AG04450 (cell line): ENCODE measurements around the gene SOX21. TPM values are rescaled to one million over a fixed set of nuclear protein-coding genes. Genes with fewer than 3 reads are reported as not detected.

Source experiments
- CTCF ChIA-PET: fragments of 300-600, 350-600 bp; formaldehyde crosslinking; extraction: SDS; loops from one replicate; lab custom pipeline; 2022; ENCODE audit warnings: antibody characterized with exemption, inconsistent platforms; lab: Charles Lee
- POLR2A ChIA-PET: fragments of 350-600 bp; formaldehyde crosslinking; extraction: SDS; loops from one replicate; lab custom pipeline; 2021; ENCODE audit warnings: antibody characterized with exemption, inconsistent platforms; lab: Yijun Ruan, JAX
- DNase-seq: peaks from one replicate; pipeline ENCODE4 v3.0.0-alpha.2; 2011; ENCODE audit warnings: low read depth, low spot score
- H3K27ac ChIP-seq: one replicate; pipeline ENCODE4 v1.5.1; 2012; ENCODE audit warnings: low read depth, low read length, control low read depth
- H3K27me3 ChIP-seq: one replicate; pipeline ENCODE4 v1.6.0; 2012; ENCODE audit warnings: low read length; ENCODE audit not compliant: control insufficient read depth, insufficient read depth
- H3K4me3 ChIP-seq: 2 replicates; pipeline ENCODE4 v1.5.1; 2011; ENCODE audit warnings: mild to moderate bottlenecking, low read depth, low read length, control low read depth
- H3K9me3 ChIP-seq: 2 replicates; pipeline ENCODE4 v1.5.1; 2012; ENCODE audit warnings: low read length; ENCODE audit not compliant: control insufficient read depth, insufficient read depth
- polyA plus RNA-seq: library from polyadenylated mRNA; depleted of rRNA; stranded (reverse); fragments of >200 nt; gene quantifications from 2 replicates; pipeline ENCODE4 v1.2.3, GENCODE V29; 2011
- TF ChIP-seq, protein P1 (sequence below): IDR thresholded peaks from 2 replicates; pipeline ENCODE4 v1.5.1; 2011; ENCODE audit warnings: low read depth, low read length, control low read depth, inconsistent platforms

SOX21 gene
- polyA plus RNA-seq, 1 experiment: not detected

DNA sequence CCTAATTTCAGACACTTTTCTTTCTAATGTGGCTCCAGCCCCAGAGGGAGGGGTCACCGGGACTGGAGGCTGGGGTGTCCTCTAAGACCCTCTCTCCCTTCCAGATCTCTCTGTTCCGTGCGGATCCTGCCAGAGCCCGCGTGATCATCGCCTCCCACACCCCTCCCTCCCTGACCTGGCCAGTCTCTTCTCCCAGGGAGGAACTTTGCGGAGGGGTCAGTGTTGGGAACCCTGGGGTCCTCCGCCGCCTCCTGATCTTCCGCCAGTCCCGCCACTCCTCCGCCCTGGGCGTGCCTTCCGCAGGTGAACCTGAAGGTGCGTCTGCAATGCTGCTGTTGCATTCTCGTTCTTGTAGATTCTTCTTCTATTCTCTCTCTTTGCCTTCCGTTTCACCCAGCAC, 9.1 kb downstream of the SOX21 start:
- no peak for DNase-seq
- H3K27me3 ChIP-seq: peaks cover 91% of the 10 kb centered on the region
- ChIA-PET CTCF (interaction anchor here (0.9 kb wide), 1 partner anchor 13 kb away, joined by 4 read pairs; no protein-coding TSS in a partner anchor), POLR2A (no interaction called here)
- no peak overlapping the region for H3K4me3 ChIP-seq
- no peak overlapping the region for H3K27ac ChIP-seq
- TF ChIP-seq, protein P1, sequence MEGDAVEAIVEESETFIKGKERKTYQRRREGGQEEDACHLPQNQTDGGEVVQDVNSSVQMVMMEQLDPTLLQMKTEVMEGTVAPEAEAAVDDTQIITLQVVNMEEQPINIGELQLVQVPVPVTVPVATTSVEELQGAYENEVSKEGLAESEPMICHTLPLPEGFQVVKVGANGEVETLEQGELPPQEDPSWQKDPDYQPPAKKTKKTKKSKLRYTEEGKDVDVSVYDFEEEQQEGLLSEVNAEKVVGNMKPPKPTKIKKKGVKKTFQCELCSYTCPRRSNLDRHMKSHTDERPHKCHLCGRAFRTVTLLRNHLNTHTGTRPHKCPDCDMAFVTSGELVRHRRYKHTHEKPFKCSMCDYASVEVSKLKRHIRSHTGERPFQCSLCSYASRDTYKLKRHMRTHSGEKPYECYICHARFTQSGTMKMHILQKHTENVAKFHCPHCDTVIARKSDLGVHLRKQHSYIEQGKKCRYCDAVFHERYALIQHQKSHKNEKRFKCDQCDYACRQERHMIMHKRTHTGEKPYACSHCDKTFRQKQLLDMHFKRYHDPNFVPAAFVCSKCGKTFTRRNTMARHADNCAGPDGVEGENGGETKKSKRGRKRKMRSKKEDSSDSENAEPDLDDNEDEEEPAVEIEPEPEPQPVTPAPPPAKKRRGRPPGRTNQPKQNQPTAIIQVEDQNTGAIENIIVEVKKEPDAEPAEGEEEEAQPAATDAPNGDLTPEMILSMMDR: no peak
- H3K9me3 ChIP-seq: peaks cover 20% of the 10 kb centered on the region; the same call in 1 of the 2 replicates

DNA sequence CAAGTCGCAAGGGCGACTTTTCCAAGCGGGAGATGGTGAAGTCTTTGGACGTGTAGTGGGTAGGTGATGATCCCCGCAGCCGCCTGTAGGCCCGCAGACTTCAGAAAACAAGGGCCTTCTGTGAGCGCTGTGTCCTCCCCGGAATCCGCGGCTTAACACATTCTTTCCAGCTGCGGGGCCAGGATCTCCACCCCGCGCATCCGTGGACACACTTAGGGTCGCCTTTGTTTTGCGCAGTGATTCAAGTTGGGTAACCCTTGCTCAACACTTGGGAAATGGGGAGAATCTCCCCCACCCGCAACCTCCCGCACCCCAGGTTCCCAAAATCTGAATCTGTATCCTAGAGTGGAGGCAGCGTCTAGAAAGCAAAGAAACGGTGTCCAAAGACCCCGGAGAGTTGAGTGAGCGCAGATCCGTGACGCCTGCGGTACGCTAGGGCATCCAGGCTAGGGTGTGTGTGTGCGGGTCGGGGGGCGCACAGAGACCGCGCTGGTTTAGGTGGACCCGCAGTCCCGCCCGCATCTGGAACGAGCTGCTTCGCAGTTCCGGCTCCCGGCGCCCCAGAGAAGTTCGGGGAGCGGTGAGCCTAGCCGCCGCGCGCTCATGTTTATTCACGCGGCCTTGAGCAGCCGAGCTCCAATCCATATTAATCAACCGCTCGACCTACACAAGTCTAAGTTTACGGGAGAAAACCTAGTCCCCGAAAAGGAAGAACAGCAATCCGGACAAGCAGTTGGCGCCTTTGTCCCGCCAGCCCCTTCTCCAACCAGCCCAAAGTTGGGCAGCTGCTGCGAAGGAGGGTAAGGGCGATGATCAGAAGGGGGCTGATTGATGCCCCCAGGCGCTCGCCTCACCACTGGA, 9.9 kb downstream of the SOX21 start:
- CTCF ChIA-PET: no interaction called here
- Histone ChIP-seq H3K27ac (no peak overlapping the region), H3K27me3 (peaks cover 88% of the 10 kb centered on the region), H3K4me3 (no peak overlapping the region), H3K9me3 (peaks cover 18% of the 10 kb centered on the region; the same call in 1 of the 2 replicates)
- POLR2A ChIA-PET: no interaction called here
- no peak for DNase-seq
- TF ChIP-seq, protein P1: no peak

DNA sequence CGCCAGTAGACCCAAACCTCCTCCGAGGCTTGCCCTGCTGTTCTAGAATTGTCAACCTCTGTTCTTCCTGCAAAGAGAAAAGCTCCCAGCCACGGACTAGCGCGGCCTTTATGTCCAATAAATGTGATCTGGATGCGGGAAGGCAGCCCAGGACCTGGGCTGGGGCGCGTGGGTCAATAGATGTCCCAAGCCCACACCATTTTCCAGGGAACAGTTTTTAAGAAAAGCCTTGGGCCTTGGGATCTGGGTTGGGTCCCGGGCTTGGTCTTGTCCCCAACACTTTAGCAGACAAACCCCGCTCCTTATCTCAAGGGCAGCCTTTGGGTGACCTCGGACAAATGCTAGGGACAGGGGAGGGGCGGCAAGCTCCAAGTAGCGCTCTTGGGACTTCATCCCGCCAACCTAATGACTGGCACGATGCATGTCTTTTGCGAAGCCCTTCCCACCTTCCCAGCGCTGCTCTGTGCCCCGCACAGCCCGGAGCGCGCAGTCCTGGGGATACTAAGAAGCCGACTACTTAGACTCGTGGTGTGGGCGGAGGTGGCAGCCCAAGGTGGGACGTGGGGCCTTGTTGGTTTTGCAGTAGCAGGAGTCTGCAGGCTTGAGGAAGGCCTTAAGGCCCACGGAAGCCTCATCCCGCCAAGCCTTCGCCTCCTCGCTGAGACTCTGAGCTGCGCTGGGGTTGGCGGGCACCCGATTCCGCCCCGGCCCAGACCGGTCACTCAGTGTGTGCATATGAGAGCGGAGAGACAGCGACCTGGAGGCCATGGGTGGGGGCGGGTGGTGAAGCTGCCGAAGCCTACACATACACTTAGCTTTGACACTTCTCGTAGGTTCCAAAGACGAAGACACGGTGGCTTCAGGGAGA, 10.8 kb downstream of the SOX21 start:
- no peak overlapping the region for H3K27ac ChIP-seq
- POLR2A ChIA-PET: no interaction called here
- no peak overlapping the region for H3K4me3 ChIP-seq
- TF ChIP-seq, protein P1: no peak
- H3K9me3 ChIP-seq: peaks cover 18% of the 10 kb centered on the region; the same call in 1 of the 2 replicates
- CTCF ChIA-PET: interaction anchor here (0.9 kb wide), 1 partner anchor 265 kb away, joined by 3 read pairs; no protein-coding TSS in a partner anchor
- H3K27me3 ChIP-seq: peaks cover 81% of the 10 kb centered on the region
- DNase-seq: no peak

DNA sequence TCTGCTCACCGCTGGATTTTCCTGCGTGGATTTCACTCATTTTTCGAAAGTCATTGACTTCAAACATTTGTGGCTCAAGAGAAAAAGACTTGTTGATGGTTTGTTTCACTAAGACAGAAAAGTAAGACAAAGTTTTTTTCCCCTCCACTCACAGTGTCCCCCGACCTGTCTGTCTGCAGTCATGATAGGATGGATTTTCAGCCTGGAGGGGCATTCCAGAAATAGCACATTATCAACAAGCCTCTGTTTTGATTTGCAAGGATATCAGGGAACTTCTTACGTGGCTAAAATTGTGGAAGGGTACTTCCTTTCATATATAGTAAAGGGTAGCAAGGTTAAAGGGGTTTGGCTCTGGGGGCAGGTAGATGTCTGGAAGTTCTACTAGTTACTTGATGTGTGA, 11.8 kb downstream of the SOX21 start:
- Histone ChIP-seq H3K9me3 (peaks cover 17% of the 10 kb centered on the region; the same call in 1 of the 2 replicates), H3K4me3 (no peak overlapping the region), H3K27me3 (peaks cover 71% of the 10 kb centered on the region), H3K27ac (no peak overlapping the region)
- ChIA-PET POLR2A (no interaction called here), CTCF (interaction anchor here (0.9 kb wide), 1 partner anchor 264 kb away, joined by 3 read pairs; no protein-coding TSS in a partner anchor)
- TF ChIP-seq, protein P1: no peak
- no peak for DNase-seq
